HG03175 (cell line): ENCODE measurements around the gene ARHGAP35.

Experiments
- ATAC-seq: cut with Tn5 transposase; IDR thresholded peaks from one replicate; pipeline ENCODE4 v1.9.1; 2021; ENCODE audit warnings: mild to moderate bottlenecking, moderate library complexity; ENCODE audit not compliant: unreplicated experiment

The ARHGAP35 gene

GRCh38 chr19:46901701-46902401 lies 41.1 kb downstream of the ARHGAP35 start:
- ATAC-seq = no peak

GRCh38 chr19:46902402-46902766 lies 41.6 kb downstream of the ARHGAP35 start:
- no peak for ATAC-seq

- no peak for ATAC-seq
Measured at GRCh38 chr19:46903458-46903857, 42.7 kb downstream of the ARHGAP35 start.

GRCh38 chr19:46904114-46905060 lies 43.6 kb downstream of the ARHGAP35 start:
- no peak for ATAC-seq

GRCh38 chr19:46906221-46906620 lies 45.4 kb downstream of the ARHGAP35 start:
- ATAC-seq = no peak

GRCh38 chr19:46907880-46908279 lies 47.1 kb downstream of the ARHGAP35 start:
- no peak for ATAC-seq

GRCh38 chr19:46909356-46909755 lies 48.6 kb downstream of the ARHGAP35 start:
- ATAC-seq = no peak
